ENCODE measurements around the gene EBF3.

GRCh38 chr10:129909531-129910256 lies 54.4 kb downstream of the EBF3 start:
- TF ChIP-seq, protein P1, sequence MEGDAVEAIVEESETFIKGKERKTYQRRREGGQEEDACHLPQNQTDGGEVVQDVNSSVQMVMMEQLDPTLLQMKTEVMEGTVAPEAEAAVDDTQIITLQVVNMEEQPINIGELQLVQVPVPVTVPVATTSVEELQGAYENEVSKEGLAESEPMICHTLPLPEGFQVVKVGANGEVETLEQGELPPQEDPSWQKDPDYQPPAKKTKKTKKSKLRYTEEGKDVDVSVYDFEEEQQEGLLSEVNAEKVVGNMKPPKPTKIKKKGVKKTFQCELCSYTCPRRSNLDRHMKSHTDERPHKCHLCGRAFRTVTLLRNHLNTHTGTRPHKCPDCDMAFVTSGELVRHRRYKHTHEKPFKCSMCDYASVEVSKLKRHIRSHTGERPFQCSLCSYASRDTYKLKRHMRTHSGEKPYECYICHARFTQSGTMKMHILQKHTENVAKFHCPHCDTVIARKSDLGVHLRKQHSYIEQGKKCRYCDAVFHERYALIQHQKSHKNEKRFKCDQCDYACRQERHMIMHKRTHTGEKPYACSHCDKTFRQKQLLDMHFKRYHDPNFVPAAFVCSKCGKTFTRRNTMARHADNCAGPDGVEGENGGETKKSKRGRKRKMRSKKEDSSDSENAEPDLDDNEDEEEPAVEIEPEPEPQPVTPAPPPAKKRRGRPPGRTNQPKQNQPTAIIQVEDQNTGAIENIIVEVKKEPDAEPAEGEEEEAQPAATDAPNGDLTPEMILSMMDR (IDR thresholded peaks at IDR 0.05 in 8 of 11, conservative IDR thresholded peaks at IDR 0.05 in 3 of 11): no peak
- no peak for TF ChIP-seq POLR2A (IDR thresholded peaks at IDR 0.05)
- no peak for TF ChIP-seq POLR2AphosphoS5 (IDR thresholded peaks at IDR 0.05)
